Karpas-422 (cell line): ENCODE measurements around the gene DCLK2. TPM values are rescaled to one million over a fixed set of nuclear protein-coding genes. Genes with fewer than 3 reads are reported as not detected.

ENCODE experiments used
- DNase-seq: peaks from one replicate; pipeline ENCODE4 v3.0.0-alpha.2; 2015
- H2AFZ ChIP-seq: fragments of 200-600 bp; sonication (generic); 2 replicates; pipeline ENCODE4 v1.6.1; 2014; ENCODE audit warnings: antibody characterized with exemption, low read length, mixed read lengths
- H3K27ac ChIP-seq: fragments of 200-600 bp; sonication (generic); 2 replicates; pipeline ENCODE4 v1.5.1; 2014; ENCODE audit warnings: mild to moderate bottlenecking, low read length, moderate library complexity
- H3K27me3 ChIP-seq: fragments of 200-600 bp; sonication (generic); 2 replicates; pipeline ENCODE4 v1.6.1; 2014; ENCODE audit warnings: low read length, mixed read lengths
- H3K36me3 ChIP-seq: fragments of 200-600 bp; sonication (generic); 2 replicates; pipeline ENCODE4 v1.6.1; 2014; ENCODE audit warnings: low read length, mixed read lengths; ENCODE audit not compliant: insufficient read depth
- H3K4me1 ChIP-seq: fragments of 200-600 bp; sonication (generic); 2 replicates; pipeline ENCODE4 v1.6.1; 2014; ENCODE audit warnings: mild to moderate bottlenecking, low read length, mixed read lengths
- H3K4me2 ChIP-seq: fragments of 200-600 bp; sonication (generic); 2 replicates; pipeline ENCODE4 v1.6.1; 2014; ENCODE audit warnings: low read length, low read depth, mild to moderate bottlenecking; ENCODE audit not compliant: poor library complexity, severe bottlenecking
- H3K4me3 ChIP-seq: fragments of 200-600 bp; sonication (generic); 2 replicates; pipeline ENCODE4 v1.5.1; 2014; ENCODE audit warnings: mild to moderate bottlenecking, antibody characterized with exemption, low read length, mixed read lengths
- H3K79me2 ChIP-seq: fragments of 200-600 bp; sonication (generic); 2 replicates; pipeline ENCODE4 v1.6.1; 2014; ENCODE audit warnings: mild to moderate bottlenecking, low read length, mixed read lengths
- H3K9ac ChIP-seq: fragments of 200-600 bp; sonication (generic); 2 replicates; pipeline ENCODE4 v1.6.0; 2014; ENCODE audit warnings: low read length
- H3K9me2 ChIP-seq: fragments of 200-600 bp; sonication (generic), shearing (Covaris generic); replicated peaks from 2 replicates; pipeline ENCODE4 v1.6.0; 2014; ENCODE audit warnings: mild to moderate bottlenecking, low read length, moderate library complexity; ENCODE audit not compliant: insufficient read depth
- H3K9me3 ChIP-seq: fragments of 300-700, 200-600 bp; sonication (generic); 2 replicates; pipeline ENCODE4 v1.6.1; 2014; ENCODE audit warnings: low read length, mixed read lengths
- H4K20me1 ChIP-seq: fragments of 200-600 bp; sonication (generic); 2 replicates; pipeline ENCODE4 v1.6.1; 2014; ENCODE audit warnings: mild to moderate bottlenecking, antibody characterized with exemption, low read length, low read depth; ENCODE audit not compliant: insufficient read depth
- total RNA-seq: library from RNA; depleted of rRNA; stranded (reverse); fragments of >200 nt; shearing (Covaris generic); gene quantifications from 2 replicates; pipeline ENCODE4 v1.2.3, GENCODE V29; 2014; ENCODE audit warnings: low replicate concordance

DCLK2 gene
- total RNA-seq, 1 experiment from 2014 or later: not detected

DNA sequence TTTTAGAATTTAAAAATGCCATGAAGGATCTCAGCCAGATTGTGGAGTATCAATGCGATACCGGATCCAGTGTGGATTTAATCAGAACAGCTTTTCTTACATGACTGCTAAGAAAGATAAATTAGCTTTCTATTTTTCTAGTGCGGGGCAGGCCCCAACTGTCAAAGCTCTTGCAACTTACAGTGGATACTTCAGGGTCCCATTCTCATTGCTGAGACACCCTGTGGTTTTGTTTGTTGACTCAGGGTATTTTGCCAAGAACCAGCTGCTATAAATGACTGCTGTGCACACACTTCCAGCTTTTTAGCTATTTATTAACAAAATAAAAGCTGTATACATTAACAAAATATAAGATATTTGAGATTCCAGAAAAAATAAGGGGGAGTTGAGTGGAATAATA, 166.4 kb downstream of the DCLK2 start:
- no peaks in the 10 kb centered on the region for H3K27me3 ChIP-seq
- no peaks in the 10 kb centered on the region for H3K4me1 ChIP-seq
- H3K4me2 ChIP-seq: no peak overlapping the region
- H3K9me2 ChIP-seq: no peaks in the 10 kb centered on the region
- no peak overlapping the region for H3K9ac ChIP-seq
- H4K20me1 ChIP-seq: no peaks in the 10 kb centered on the region
- H3K79me2 ChIP-seq: no peaks in the 10 kb centered on the region
- H3K27ac ChIP-seq: no peak overlapping the region
- no peaks in the 10 kb centered on the region for H3K9me3 ChIP-seq
- no peak overlapping the region for H3K4me3 ChIP-seq
- no peaks in the 10 kb centered on the region for H3K36me3 ChIP-seq
- no peak for DNase-seq
- H2AFZ ChIP-seq: no peak overlapping the region

DNA sequence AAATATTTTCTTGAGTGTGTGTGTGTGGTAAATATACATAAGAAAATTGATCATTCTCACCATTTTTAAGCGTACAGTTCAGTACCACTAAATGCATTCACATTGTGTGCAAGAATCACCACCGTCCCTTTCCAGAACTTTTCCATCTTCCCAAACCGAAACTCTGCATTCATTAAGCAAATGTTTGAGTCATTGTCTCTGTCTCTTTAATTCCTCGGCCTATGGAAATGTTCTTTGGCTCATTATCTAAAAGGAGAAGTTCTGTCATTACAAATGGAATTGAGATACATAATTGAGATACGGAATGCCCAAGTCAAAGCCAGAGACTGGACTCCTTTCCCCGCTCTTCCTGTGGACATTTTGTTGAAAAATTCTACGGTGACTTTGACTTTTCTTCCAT, 168.9 kb downstream of the DCLK2 start:
- no peaks in the 10 kb centered on the region for H3K4me1 ChIP-seq
- no peak overlapping the region for H3K4me3 ChIP-seq
- DNase-seq: no peak
- H3K27me3 ChIP-seq: no peaks in the 10 kb centered on the region
- H3K9me3 ChIP-seq: no peaks in the 10 kb centered on the region
- H3K9me2 ChIP-seq: no peaks in the 10 kb centered on the region
- H3K27ac ChIP-seq: no peak overlapping the region
- H4K20me1 ChIP-seq: no peaks in the 10 kb centered on the region
- H3K9ac ChIP-seq: no peak overlapping the region
- no peaks in the 10 kb centered on the region for H3K79me2 ChIP-seq
- H3K36me3 ChIP-seq: no peaks in the 10 kb centered on the region
- no peak overlapping the region for H2AFZ ChIP-seq
- no peak overlapping the region for H3K4me2 ChIP-seq

DNA sequence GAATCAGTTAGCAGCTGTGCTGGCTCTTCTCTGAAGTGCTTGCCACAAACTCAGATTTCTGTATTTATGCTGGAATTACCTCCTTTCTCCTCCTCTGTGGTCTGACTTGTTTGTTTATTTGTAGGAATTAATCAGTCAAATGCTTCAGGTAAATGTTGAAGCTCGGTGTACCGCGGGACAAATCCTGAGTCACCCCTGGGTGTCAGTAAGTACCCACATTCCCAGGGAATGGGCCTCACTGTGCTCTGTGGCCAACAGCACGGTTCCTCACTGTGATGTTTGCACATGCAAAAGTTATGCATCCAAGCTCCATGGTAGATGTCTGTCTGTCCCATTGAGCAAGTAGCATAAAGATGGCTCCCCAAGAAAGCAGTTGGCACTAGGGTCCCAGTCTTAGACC, 169.9 kb downstream of the DCLK2 start:
- H3K9me3 ChIP-seq: no peaks in the 10 kb centered on the region
- no peaks in the 10 kb centered on the region for H3K36me3 ChIP-seq
- no peak overlapping the region for H3K27ac ChIP-seq
- no peak overlapping the region for H3K9ac ChIP-seq
- no peak overlapping the region for H3K4me2 ChIP-seq
- no peaks in the 10 kb centered on the region for H4K20me1 ChIP-seq
- no peaks in the 10 kb centered on the region for H3K4me1 ChIP-seq
- H3K4me3 ChIP-seq: no peak overlapping the region
- H3K79me2 ChIP-seq: no peaks in the 10 kb centered on the region
- H3K27me3 ChIP-seq: no peaks in the 10 kb centered on the region
- DNase-seq: no peak
- H2AFZ ChIP-seq: no peak overlapping the region
- no peaks in the 10 kb centered on the region for H3K9me2 ChIP-seq

DNA sequence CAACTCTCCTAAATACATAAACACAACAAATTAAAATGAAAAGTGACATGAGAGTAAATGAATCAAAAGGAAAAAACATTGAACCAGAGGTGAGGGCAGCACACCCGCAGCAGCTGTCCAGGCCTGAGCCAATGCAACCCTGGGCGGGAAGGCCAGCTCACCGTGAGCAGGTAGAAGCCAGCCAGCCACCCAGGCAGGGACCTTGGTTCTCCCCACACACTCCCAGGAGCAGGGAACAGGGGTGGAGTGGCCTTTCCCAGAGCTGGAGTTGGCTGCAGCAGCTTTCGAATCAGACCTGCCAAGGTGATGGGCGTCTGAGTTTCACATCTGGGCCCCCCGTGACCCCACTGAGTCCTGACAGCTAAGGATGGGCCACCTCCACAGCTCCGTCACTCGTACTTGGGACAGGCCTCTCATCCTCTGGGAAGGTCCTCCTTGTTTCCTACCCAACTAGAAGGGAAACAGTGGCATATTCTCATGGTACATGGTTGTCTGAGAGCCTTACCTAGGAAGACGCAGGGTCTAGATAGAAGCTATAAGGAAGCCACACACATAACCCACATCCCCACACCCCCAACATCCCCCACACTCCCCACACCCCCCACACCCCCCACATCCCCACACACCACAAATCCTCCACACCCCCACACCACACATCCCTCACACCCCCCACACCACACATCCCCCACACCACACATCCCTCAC, 172.2 kb downstream of the DCLK2 start:
- Histone ChIP-seq H3K4me1 (no peaks in the 10 kb centered on the region), H3K9me2 (no peaks in the 10 kb centered on the region), H3K36me3 (no peaks in the 10 kb centered on the region), H3K4me3 (no peak overlapping the region), H3K4me2 (no peak overlapping the region), H3K9ac (no peak overlapping the region), H3K79me2 (no peaks in the 10 kb centered on the region), H3K27me3 (no peaks in the 10 kb centered on the region), H3K9me3 (no peaks in the 10 kb centered on the region), H3K27ac (no peak overlapping the region), H4K20me1 (no peaks in the 10 kb centered on the region), H2AFZ (no peak overlapping the region)
- DNase-seq: no peak

DNA sequence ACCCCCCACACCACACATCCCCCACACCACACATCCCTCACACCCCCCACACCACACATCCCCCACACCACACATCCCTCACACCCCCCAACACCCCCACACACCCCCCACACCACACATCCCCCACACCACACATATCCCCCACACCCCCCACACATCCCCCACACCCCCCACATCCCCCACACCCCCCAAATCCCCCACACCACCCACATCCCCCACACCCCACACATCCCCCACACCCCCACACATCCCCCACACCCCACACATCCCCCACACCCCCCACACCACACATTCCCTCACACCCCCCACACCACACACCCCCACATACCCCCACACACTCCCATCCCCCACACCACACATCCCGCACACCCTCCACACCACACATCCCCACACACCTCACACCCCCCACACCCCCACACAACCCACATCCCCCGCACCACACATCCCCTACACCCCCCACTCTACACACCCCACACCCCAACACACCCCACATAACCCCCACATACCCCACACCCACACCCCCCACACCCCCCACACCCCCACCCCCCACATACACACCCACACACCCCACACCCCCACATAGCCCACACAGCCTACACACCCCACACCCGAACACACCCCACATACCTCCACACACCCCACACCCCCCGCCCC, 172.9 kb downstream of the DCLK2 start:
- no peaks in the 10 kb centered on the region for H3K9me3 ChIP-seq
- H3K27me3 ChIP-seq: no peaks in the 10 kb centered on the region
- H3K4me1 ChIP-seq: no peaks in the 10 kb centered on the region
- no peaks in the 10 kb centered on the region for H4K20me1 ChIP-seq
- no peak overlapping the region for H3K4me3 ChIP-seq
- no peak for DNase-seq
- H3K79me2 ChIP-seq: no peaks in the 10 kb centered on the region
- H3K27ac ChIP-seq: no peak overlapping the region
- H3K9ac ChIP-seq: no peak overlapping the region
- H3K36me3 ChIP-seq: no peaks in the 10 kb centered on the region
- H3K4me2 ChIP-seq: no peak overlapping the region
- H2AFZ ChIP-seq: no peak overlapping the region
- H3K9me2 ChIP-seq: no peaks in the 10 kb centered on the region

DNA sequence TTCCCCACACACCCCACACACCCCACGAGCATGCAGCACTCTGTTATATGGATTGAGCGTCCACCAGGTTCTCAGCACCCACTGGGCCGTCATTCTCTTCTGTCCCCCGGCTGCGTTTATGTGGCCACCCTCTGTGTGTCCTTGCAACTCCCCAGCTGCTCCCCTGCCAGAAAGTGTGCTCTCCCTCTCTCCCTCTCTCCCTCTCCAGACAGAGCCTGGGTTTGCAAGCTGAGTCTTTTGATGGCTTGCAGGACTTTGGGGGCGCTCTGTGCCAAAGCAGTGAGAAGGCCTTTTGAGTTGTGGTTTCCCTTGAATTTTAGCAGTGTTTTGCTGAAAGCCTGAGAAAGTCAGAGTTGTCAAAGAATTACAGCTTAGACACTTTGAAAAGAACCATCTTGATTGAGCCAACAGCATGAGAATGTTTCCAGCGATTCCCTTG, 173.5 kb downstream of the DCLK2 start:
- DNase-seq: no peak
- Histone ChIP-seq H3K9me2 (no peaks in the 10 kb centered on the region), H3K27ac (no peak overlapping the region), H3K4me1 (no peaks in the 10 kb centered on the region), H3K4me3 (no peak overlapping the region), H3K27me3 (no peaks in the 10 kb centered on the region), H3K36me3 (no peaks in the 10 kb centered on the region), H3K79me2 (no peaks in the 10 kb centered on the region), H4K20me1 (no peaks in the 10 kb centered on the region), H3K4me2 (no peak overlapping the region), H3K9me3 (no peaks in the 10 kb centered on the region), H2AFZ (no peak overlapping the region), H3K9ac (no peak overlapping the region)

DNA sequence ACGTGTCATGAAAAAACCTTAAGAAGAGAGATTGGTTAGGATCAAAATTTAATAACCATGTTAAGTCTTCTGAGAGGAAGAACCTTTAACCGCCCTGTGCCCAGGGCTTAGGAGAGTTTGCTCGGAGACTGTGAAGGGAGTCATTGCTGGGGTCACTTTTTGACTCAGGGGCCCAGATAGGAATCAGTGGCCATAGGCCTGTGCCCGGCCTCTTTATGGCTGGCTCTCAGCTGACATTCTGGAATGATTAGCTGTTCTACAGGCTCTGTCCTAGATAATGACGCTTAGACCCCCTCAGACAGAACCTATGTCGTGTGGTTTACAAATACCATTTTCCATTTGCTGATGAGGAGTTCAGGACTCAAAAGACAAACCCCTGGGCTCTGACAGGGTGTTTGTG, 174.1 kb downstream of the DCLK2 start:
- no peaks in the 10 kb centered on the region for H3K27me3 ChIP-seq
- no peaks in the 10 kb centered on the region for H3K9me2 ChIP-seq
- no peaks in the 10 kb centered on the region for H3K79me2 ChIP-seq
- DNase-seq: no peak
- H2AFZ ChIP-seq: no peak overlapping the region
- H3K36me3 ChIP-seq: no peaks in the 10 kb centered on the region
- H3K4me3 ChIP-seq: no peak overlapping the region
- H4K20me1 ChIP-seq: no peaks in the 10 kb centered on the region
- H3K4me2 ChIP-seq: no peak overlapping the region
- H3K27ac ChIP-seq: no peak overlapping the region
- H3K9ac ChIP-seq: no peak overlapping the region
- no peaks in the 10 kb centered on the region for H3K9me3 ChIP-seq
- no peaks in the 10 kb centered on the region for H3K4me1 ChIP-seq

DNA sequence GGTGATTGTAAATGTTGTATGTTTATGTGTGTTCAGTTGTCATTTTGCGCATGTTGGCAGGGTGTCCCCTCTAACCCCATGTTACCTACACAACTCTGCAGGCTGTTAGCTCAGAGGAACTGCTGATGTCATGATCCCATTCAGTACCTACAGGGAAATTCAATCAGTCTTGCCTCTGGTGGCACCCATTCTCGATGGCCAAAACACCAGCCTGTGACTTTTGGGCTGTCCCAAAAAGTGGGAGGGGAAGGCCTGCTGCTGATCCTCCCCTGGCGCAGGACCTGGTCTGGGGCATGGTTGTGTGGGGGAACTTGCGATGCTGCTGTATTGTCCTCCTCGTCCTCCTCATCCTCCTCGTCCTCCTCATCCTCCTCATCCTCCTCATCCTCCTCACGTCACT, 174.5 kb downstream of the DCLK2 start:
- H4K20me1 ChIP-seq: no peaks in the 10 kb centered on the region
- no peak overlapping the region for H3K9ac ChIP-seq
- H3K4me2 ChIP-seq: no peak overlapping the region
- no peaks in the 10 kb centered on the region for H3K9me2 ChIP-seq
- no peak for DNase-seq
- H3K9me3 ChIP-seq: no peaks in the 10 kb centered on the region
- no peaks in the 10 kb centered on the region for H3K36me3 ChIP-seq
- H3K27ac ChIP-seq: no peak overlapping the region
- H3K4me1 ChIP-seq: no peaks in the 10 kb centered on the region
- H3K4me3 ChIP-seq: no peak overlapping the region
- no peaks in the 10 kb centered on the region for H3K27me3 ChIP-seq
- no peaks in the 10 kb centered on the region for H3K79me2 ChIP-seq
- no peak overlapping the region for H2AFZ ChIP-seq
